MG63 (cell line): Measurements from ENCODE around the gene SLC16A10. TPM values are rescaled to one million over a fixed set of nuclear protein-coding genes. Genes with fewer than 3 reads are reported as not detected.
"Not testable (repeated sequence)": the region's sequence is repeated elsewhere in the genome, so short reads cannot be mapped to it uniquely, and the experiment has no call there.

Source experiments
- DNase-seq: peaks from one replicate; pipeline ENCODE4 v3.0.0-alpha.2; 2020
- H3K27me3 ChIP-seq: fragments of 250-450 bp; sonication (Bioruptor Pico); 2 replicates; pipeline ENCODE4 v1.5.1; 2020; ENCODE audit warnings: mild to moderate bottlenecking, moderate library complexity
- H3K36me3 ChIP-seq: fragments of 250-450 bp; sonication (Bioruptor Pico); 2 replicates; pipeline ENCODE4 v1.5.1; 2020; ENCODE audit warnings: mild to moderate bottlenecking, moderate library complexity
- H3K4me3 ChIP-seq: fragments of 250-450 bp; sonication (Bioruptor Pico); 2 replicates; pipeline ENCODE4 v1.5.1; 2020; ENCODE audit warnings: mild to moderate bottlenecking, moderate library complexity
- H3K9me3 ChIP-seq: fragments of 250-450 bp; sonication (Bioruptor Pico); 2 replicates; pipeline ENCODE4 v1.5.1; 2020; ENCODE audit warnings: mild to moderate bottlenecking, moderate library complexity
- total RNA-seq: library from RNA; depleted of rRNA; stranded (reverse); fragments of >200 nt; shearing (Covaris generic); gene quantifications from 2 replicates; pipeline ENCODE4 v1.2.3, GENCODE V29; 2014; ENCODE audit warnings: low replicate concordance; rRNA removed

The SLC16A10 gene, protein sequence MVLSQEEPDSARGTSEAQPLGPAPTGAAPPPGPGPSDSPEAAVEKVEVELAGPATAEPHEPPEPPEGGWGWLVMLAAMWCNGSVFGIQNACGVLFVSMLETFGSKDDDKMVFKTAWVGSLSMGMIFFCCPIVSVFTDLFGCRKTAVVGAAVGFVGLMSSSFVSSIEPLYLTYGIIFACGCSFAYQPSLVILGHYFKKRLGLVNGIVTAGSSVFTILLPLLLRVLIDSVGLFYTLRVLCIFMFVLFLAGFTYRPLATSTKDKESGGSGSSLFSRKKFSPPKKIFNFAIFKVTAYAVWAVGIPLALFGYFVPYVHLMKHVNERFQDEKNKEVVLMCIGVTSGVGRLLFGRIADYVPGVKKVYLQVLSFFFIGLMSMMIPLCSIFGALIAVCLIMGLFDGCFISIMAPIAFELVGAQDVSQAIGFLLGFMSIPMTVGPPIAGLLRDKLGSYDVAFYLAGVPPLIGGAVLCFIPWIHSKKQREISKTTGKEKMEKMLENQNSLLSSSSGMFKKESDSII
- 0.40 and 1.5 TPM in 2 replicates for total RNA-seq

GRCh38 chr6:111087106-111087835 is at the start of gene SLC16A10:
SLC16A10 (plus strand) TSS chr6:111087503; CDS start chr6:111087753, 250 bp downstream.
- peak; percentile 60 for DNase-seq
- Histone ChIP-seq H3K9me3 (no peaks in the 10 kb centered on the region), H3K4me3 (peak within 1 kb of the TSS; percentile 47), H3K27me3 (peaks cover 28% of the 10 kb centered on the region), H3K36me3 (no peaks in the 10 kb centered on the region)

DNA sequence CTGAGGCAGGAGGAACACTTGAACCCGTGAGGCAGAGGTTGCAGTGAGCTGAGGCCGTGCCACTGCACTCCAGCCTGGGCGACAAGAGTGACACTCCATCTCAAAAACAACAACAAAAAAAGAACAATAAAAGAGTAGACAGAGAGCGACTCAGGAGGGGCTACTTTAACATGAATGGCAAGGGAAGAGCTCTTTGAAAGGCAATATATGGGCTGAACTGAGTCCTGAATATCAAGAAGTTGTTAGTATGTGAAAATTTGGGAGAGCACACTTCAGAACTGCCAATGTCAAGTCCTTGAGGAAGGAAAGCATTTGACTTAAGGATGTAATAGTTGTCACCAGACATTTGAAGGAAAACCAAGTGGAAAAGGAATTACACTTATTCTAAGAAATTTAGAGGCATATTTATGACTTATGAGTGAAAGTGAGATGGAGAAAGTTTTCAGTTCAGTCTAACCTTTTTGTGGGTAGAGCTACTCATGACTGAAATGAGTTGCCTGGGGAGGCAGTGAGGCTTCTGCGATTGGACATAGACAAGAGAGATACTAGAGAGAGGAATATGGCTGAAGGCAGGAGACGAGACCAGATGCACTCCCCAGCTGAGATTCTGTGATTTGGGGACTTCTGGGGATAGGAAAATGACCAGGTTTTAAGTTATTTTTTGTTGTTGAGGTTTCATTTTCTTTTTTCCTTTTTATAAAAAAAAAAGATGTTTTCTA is 48.6 kb upstream of the SLC16A10 start:
- no peak for DNase-seq

DNA sequence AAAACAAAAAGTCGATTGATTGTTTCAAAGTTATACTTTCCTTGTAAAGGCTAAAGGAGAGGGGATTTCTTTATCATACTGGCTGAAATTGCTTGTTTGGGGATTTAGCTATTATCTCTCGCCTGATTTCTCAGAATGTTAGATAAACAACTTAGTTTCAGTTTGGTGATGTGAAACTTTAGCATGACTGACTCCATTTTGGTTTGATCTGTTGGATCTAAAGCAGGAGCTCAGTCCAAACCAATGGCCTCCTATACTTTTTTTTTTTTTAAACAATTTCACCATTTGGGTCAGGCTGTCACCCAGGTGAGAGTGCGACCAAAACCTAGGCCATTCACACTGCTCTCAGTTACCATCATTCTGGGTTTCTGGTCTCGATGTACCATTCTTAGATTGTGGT is 45.4 kb upstream of the SLC16A10 start:
- DNase-seq: no peak
- no peak overlapping the region for H3K4me3 ChIP-seq
- no peaks in the 10 kb centered on the region for H3K9me3 ChIP-seq
- 0 out of 2 replicates have a peak, but pooled peaks cover 3% of the 10 kb centered on the region for H3K27me3 ChIP-seq
- H3K36me3 ChIP-seq: no peaks in the 10 kb centered on the region

More for the DNA sequence above, 48.6 kb upstream of the SLC16A10 start:
- no peaks in the 10 kb centered on the region for H3K36me3 ChIP-seq
- H3K9me3 ChIP-seq: no peaks in the 10 kb centered on the region
- H3K27me3 ChIP-seq: no peaks in the 10 kb centered on the region
- no peak overlapping the region for H3K4me3 ChIP-seq

DNA sequence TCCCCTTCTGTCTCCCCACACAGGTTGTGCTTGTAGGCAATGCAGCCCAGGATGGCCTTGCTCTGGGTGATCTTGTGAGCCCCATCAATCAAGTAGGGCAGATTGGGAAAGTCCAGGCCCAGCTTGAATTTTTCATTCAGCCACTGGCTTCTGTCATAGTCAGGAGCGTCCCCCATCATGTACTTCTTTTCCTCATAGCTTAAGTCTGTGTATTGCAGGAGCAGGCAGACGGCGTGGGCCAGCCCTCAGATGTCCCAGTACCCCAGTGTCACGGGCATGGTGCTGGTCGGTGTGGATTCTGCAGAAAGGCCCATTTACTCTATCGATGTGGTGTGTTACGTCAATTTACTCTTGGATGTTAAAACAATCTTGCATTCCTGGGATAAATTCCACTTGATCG is 40.1 kb upstream of the SLC16A10 start:
- DNase-seq: no peak
- Histone ChIP-seq H3K9me3 (no peaks in the 10 kb centered on the region), H3K4me3 (no peak overlapping the region), H3K36me3 (no peaks in the 10 kb centered on the region), H3K27me3 (0 out of 2 replicates have a peak, but pooled peaks cover 3% of the 10 kb centered on the region)

GRCh38 chr6:111050261-111051023 is 36.9 kb upstream of the SLC16A10 start:
- Histone ChIP-seq H3K9me3 (no peaks in the 10 kb centered on the region), H3K27me3 (no peaks in the 10 kb centered on the region), H3K36me3 (no peaks in the 10 kb centered on the region), H3K4me3 (no peak overlapping the region)
- DNase-seq: no peak

DNA sequence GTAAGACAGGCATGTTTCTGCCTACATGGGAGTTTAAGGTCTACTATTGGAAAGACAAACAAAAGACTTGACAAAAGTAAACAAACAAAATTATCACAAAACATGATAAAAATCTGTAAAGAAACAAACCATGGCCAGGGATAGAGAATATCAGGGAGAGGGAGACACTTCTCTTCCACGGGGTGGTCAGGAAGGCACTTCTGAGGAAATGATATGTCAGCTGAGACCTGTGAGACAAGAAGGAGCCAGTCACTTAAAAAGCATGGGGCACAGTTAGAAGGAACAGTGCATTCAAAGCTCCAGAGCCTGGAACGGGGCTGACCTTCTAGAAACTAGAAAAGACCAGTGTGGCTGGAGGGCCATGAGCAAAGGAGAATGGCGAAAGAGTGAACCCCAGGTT is 35.1 kb upstream of the SLC16A10 start:
- Histone ChIP-seq H3K4me3 (no peak overlapping the region), H3K36me3 (no peaks in the 10 kb centered on the region), H3K27me3 (no peaks in the 10 kb centered on the region), H3K9me3 (no peaks in the 10 kb centered on the region)
- DNase-seq: no peak

DNA sequence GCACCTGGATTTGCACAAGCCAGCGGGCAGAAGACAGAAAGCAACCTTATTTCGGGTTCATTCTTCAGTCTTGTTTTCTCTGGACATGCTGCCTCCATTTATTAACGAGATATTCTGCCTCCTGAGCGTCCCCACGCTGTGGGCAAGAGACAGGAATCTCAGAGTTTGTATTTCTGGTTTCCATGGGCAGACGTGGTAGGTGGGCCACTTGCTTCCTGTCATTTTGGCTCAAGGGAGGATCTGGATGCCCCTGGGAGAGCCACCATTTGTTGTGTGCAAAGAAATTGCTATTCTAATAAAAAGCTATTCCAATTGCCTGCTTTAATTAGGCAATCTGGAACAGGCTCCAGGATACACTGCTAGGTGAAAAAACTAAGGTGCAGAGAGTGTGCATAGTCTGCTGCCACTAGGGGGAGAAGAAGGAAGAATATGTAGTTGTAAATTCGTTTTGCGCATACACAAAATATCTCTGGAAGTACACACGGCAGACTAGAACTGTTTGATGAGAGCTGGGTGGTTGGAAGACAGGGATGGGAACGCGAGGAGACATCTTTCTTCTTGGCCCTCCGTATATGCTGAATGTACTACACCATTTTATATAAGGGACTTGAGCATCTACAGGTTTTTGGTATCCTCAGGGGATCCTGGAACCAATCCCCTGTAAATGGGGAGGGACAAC is 30.1 kb upstream of the SLC16A10 start:
- H3K27me3 ChIP-seq: no peaks in the 10 kb centered on the region
- no peaks in the 10 kb centered on the region for H3K9me3 ChIP-seq
- H3K36me3 ChIP-seq: no peaks in the 10 kb centered on the region
- DNase-seq: peak; percentile 5
- no peak overlapping the region for H3K4me3 ChIP-seq

DNA sequence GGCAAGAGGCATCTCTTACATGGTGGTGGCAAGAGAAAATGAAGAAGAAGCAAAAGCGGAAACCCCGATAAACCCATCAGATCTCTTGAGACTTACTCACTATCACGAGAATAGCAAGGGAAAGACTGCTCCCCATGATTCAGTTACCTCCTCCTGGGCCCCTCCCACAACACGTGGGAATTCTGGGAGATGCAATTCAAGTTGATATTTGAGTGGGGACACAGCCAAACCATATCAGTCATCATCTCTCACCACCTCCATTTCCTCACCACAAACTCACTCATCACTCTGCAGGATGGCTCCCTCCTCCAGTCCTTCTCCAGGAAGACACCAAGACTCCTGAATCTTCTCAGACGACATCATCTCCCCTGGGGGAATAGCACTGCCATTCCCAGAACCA is 25.8 kb upstream of the SLC16A10 start:
- no peaks in the 10 kb centered on the region for H3K27me3 ChIP-seq
- H3K4me3 ChIP-seq: no peak overlapping the region
- H3K36me3 ChIP-seq: no peaks in the 10 kb centered on the region
- H3K9me3 ChIP-seq: no peaks in the 10 kb centered on the region
- peak; percentile 22 for DNase-seq

DNA sequence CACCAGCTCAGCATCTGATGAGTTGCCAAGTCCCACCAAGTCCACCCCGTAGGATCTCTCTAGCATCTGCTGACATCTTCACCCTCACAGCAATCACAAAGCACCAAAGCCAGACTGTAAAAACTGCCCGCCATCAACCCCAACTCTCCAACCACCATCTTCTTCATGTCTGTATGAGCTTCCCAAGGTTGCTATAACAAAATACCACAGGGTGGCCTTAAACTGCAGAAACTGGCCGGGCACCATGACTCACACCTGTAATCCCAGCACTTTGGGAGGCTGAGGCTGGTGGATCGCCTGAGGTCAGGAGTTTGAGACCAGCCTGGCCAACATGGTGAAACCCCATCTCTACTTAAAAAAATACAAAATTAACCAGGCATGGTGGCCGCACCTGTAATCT is 25.3 kb upstream of the SLC16A10 start:
- not testable (repeated sequence) for H3K9me3 ChIP-seq, DNase-seq, H3K36me3 ChIP-seq, H3K27me3 ChIP-seq, H3K4me3 ChIP-seq

DNA sequence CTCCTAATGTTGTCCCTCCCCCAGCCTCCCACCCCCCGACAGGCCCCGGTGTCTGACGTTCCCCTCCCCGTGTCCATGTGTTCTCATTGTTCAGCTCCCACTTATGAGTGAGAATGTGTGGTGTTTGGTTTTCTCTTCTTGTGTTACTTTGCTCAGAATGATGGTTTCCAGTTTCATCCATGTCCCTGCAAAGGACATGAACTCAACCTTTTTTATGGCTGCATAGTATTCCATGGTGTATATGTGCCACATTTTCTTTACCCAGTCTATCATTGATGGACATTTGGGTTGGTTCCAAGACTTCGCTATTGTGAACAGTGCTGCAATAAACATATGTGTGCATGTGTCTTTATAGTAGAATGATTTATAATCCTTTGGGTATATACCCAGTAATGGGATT is 24.4 kb upstream of the SLC16A10 start:
- not testable (repeated sequence) for H3K27me3 ChIP-seq, H3K9me3 ChIP-seq, DNase-seq, H3K36me3 ChIP-seq, H3K4me3 ChIP-seq

- Histone ChIP-seq H3K4me3 (no peak overlapping the region), H3K27me3 (no peaks in the 10 kb centered on the region), H3K36me3 (no peaks in the 10 kb centered on the region), H3K9me3 (no peaks in the 10 kb centered on the region)
- DNase-seq: no peak
Measured at GRCh38 chr6:111068109-111068865, 19.0 kb upstream of the SLC16A10 start.

DNA sequence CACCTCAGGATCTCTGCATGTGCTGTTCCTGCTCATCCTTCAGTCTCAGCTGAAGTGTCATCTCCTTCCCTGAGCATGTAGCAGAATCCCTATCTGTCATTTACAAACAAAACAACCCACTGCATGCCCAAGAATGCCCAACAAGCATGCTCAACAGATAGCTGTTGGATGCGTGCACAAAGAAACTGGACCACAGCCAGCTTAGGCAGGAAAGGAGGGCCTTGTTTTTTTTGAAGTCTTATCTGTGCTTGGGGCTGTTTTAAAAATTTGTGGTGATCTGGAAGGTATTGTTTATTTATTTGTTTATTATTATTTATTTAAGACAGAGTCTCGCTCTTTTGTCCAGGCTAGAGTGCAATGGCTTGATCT is 18.5 kb upstream of the SLC16A10 start:
- Histone ChIP-seq H3K4me3 (no peak overlapping the region), H3K9me3 (no peaks in the 10 kb centered on the region), H3K27me3 (no peaks in the 10 kb centered on the region), H3K36me3 (no peaks in the 10 kb centered on the region)
- DNase-seq: no peak

DNA sequence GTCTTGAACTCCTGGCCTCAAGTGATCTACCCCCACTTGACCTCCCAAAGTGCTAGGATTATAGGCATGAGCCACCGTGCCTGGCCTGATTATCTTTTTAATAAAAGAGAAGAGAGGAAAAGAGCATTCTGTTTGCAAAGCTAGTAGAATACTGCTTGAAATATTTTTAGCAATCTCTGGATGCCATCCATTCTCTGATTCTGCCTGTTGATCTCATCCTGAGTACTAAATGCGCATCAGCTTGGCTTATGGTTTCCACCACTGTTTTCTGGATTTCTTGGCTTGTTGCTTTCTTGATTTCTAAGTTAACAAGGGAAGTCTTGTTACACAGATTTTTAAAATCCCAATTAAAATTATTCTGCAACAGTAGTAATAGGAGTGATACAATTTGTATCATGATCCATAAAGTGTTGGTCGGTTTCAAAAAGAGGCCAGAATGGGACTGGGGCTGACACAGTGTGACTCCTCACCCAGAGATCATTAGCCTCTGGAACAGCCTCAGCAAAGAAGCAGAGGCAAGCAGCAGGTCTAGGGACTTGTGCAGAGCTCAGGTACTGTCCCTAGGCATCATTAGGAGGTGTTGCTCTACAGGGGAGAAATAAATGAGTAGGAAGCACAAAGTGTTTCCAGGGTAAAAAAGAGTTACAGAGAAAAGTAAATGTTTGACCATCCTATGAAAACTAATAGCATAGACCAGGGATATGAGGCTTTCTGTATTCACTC is 17.8 kb upstream of the SLC16A10 start:
- Histone ChIP-seq H3K36me3 (no peaks in the 10 kb centered on the region), H3K27me3 (no peaks in the 10 kb centered on the region), H3K4me3 (no peak overlapping the region), H3K9me3 (no peaks in the 10 kb centered on the region)
- DNase-seq: no peak

DNA sequence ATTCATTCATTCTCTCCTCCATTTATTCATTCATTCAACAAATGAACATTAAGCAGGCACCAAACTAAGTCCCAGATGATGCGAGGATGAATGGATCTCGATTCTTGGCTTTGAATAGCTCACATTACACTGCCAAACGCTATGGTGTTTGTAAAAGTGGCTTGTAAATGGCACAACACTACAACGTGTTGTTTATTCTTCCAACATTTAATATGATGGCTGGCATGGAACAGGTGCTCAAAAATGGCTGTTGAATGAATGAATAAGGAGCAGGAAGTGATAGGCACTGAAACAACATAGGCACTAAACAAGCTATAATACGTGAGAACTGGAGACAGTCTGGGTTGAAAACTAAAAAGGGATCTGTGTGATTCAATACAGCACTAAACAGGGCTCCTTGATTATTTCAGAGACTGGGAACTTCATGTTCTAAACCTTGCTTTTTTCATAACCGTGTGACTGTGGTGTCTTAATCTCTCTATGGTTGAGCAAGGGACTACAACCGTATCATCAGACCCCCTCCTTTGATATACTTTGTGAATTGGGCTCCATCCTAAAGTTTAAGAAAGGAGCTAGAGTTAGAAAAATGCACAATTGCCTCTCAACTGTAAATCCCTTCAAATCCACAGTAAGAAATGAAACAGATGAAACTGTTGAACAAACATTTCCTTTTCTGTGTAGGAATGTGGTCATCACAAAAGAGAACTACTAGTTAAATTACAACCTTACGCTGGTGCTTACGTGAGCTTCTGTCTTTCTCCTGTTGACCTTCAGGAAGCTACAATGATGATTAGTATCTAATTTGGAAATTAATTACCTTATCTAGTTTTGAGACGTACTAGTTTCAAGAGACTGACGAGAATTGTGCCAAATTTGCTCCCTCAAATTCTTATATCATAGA is 16.9 kb upstream of the SLC16A10 start:
- H3K4me3 ChIP-seq: no peak overlapping the region

More for the DNA sequence above, 16.9 kb upstream of the SLC16A10 start:
- no peak for DNase-seq
- no peaks in the 10 kb centered on the region for H3K36me3 ChIP-seq
- H3K27me3 ChIP-seq: no peaks in the 10 kb centered on the region
- H3K9me3 ChIP-seq: no peaks in the 10 kb centered on the region
